HG03565 (cell line): ENCODE measurements around the gene ARPC2.
A peak's percentile ranks its signal among the peaks of the same experiment; 100 is the strongest.

ENCODE experiments used
- ATAC-seq: cut with Tn5 transposase; IDR thresholded peaks from one replicate; pipeline ENCODE4 v1.9.1; 2021; ENCODE audit warnings: mild to moderate bottlenecking, moderate library complexity; ENCODE audit not compliant: unreplicated experiment

ARPC2 gene

DNA sequence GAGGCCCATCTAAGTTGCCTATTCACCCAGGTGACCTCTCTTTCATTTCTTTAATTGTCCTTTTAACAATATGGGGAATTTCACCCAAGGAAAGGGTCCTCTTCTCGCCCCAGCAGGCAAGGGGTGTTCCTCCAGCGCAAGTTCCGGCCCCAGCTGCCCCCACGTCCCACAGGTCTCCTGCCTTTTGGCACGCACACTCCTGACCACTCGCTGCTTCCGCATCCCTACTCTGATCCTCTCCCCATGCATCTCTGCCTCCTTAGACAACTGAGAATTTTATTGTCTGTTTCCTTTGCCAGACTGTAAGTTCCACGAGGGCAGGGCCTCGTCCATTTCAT is 684 bp upstream of the ARPC2 start:
- ATAC-seq: no peak

GRCh38 chr2:218217360-218218267 is 625 bp downstream of the ARPC2 start:
- no peak for ATAC-seq

DNA sequence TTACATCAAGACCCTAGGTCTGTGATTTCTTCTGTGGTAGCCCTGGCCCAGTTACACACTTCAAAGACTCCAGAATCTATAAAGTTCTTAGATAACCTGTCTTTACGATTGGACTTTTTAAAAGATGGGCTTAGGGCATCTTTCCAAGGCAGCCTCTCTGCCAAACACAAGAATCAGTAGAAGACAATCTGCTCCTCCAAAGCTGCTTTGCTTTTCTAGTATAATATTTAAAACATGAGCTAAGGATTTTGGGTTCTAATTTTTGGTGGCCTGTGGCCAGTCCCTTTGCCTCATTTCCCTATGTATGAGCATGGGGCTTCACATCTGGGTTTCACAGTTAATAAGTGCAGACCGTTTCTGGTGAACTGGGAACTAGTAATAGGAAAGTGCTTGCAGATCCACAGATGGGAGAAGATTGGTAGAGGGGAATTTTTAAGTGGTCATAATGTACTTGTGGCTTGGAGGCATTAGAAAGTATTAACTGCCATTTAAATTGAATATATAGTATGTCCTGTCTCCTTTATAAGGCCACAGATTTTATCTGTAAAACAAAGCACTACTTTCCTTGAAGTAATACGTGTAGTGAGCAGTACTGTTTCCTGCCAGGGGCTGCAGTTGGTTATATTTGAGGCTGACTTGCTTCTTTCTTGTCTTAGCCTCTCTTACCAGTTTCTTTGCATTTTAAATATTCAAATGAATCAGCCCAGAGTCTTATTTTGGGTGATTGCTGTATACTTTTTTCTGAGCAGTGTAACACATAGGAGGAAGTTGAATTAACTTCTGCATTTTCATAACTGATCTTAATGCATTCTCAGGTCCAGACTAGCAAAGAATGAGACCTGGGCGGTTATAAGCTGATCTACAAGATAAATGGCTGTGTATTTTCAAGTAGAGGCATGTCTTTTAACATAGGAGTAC is 1.5 kb downstream of the ARPC2 start:
- ATAC-seq: peak; percentile 38

DNA sequence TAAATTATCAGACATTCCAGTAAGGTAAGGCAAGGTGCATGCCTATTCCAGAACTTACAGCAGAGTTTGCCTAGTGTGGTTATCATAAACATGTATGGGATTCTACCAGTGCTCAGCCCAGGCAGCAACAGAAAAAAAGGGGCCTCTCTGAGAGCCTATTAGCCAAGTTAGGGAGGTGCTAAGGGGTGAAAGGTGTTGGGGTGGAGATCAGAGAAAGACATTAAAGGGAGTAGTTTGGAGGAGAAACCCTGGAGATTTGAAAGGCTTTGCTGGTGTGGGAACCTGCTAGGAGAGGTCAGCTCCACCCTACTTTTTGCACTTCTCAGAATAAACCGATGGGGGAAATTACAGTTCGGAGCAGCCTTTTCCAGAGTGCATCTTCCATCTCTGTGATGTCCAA is 2.9 kb downstream of the ARPC2 start:
- no peak for ATAC-seq

DNA sequence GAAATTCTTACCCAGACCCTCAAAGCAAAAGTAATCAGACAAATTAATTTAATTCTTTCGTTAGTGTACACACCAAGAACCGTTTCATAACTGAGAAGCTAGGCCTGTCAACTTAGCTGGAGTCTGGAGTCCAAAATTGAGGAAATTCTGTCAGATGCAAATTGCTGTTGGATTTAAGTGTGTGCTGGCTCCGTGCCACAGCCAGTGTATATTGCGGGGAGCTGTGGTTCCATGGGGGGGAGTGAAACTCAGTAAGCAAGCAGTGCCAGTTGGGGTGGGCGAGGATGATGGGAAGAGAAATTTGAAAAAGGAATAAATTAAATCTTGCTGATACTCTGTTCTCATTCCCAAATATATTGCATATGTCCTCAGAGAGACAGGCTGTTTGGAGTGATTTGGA is 4.0 kb downstream of the ARPC2 start:
- ATAC-seq: no peak

DNA sequence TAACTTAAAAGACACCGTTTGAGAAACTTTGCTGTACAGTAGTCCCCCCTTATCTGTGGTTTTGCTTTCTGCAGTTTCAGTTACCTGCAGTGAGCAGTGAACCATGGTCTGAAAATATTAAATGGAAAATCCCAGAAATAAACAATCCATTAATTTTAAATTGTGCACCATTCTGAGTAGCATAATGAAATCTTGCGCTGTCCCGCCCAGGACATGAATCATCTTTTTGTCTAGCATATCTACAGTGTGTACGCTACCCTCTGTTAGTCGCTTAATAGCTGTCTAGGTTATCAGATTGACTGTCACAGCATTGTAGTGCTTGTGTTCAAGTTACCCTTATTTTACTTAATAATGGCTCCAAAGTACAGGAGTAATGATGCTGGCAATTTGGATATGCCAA is 6.1 kb downstream of the ARPC2 start:
- no peak for ATAC-seq

GRCh38 chr2:218224186-218224585 is 7.2 kb downstream of the ARPC2 start:
- no peak for ATAC-seq

DNA sequence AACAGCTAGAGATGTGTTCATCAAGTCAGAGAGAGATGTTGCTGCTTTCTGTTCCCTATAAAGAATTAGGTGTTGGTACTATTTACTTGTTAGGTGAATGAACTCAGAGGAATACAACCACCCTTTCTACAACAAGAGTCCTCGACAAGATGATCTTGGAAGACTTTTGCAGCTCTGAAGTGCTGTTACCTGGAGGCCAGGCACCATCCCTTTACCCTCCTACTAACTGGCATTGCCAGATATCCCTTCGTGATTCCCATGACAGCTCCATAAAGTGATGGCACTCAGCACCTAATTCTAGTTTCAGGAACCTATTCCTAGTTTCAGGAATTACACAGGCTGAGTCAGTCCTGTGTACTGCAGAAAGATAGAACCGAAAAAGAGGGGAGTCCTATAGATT is 9.9 kb downstream of the ARPC2 start:
- no peak for ATAC-seq

GRCh38 chr2:218228366-218229090 is 11.5 kb downstream of the ARPC2 start:
- ATAC-seq: no peak

GRCh38 chr2:218229239-218229638 is 12.2 kb downstream of the ARPC2 start:
- ATAC-seq: peak; percentile 87

GRCh38 chr2:218229851-218230250 is 12.9 kb downstream of the ARPC2 start:
- ATAC-seq: no peak

DNA sequence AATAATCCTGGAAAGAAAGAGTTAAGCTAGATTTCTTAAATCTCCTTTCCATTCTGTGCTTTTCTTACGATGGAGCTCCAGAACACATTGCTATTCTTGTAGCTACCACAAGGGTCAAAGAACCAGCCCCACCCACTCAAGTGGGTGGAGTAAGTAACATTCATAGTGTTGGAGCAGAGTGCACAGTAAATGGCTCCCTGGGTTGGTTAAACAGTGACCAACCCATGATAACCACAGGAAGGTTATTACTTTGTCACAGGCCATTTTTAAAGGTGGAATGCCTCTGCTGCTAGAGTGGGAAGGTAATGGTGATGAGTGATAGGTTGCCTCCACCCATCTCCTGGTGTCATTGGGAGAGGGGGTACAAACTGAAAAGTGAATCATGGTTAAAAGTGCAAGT is 13.9 kb downstream of the ARPC2 start:
- no peak for ATAC-seq

DNA sequence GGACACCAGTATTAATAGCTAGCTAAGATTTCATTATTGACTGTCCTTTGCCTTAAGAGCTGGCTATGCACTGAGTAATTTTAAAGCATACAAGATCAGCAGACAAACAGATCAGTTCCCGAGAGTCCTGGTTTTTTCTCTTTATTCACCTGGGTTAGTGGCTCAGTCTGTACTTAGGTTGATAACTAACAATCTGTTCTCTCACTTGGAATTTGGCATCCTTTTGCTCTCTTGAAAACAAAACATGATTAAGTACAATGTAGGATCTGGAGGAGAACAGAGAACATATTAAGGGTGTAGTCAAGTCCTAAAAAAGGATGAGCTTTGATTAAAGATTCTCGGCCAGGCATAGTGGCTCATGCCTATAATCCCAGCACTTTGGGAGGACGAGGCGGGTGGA is 16.6 kb downstream of the ARPC2 start:
- ATAC-seq: no peak

GRCh38 chr2:218234521-218234920 is 17.5 kb downstream of the ARPC2 start:
- no peak for ATAC-seq

- no peak for ATAC-seq
These were observed 18.0 kb downstream of the ARPC2 start for GRCh38 chr2:218235017-218235416.

GRCh38 chr2:218236829-218237228 is 19.8 kb downstream of the ARPC2 start:
- ATAC-seq: no peak

- ATAC-seq: no peak
These were observed 21.9 kb downstream of the ARPC2 start for GRCh38 chr2:218238887-218239286.

- no peak for ATAC-seq
These were observed 27.2 kb downstream of the ARPC2 start for GRCh38 chr2:218244204-218244603.

GRCh38 chr2:218244665-218245064 is 27.7 kb downstream of the ARPC2 start:
- no peak for ATAC-seq

DNA sequence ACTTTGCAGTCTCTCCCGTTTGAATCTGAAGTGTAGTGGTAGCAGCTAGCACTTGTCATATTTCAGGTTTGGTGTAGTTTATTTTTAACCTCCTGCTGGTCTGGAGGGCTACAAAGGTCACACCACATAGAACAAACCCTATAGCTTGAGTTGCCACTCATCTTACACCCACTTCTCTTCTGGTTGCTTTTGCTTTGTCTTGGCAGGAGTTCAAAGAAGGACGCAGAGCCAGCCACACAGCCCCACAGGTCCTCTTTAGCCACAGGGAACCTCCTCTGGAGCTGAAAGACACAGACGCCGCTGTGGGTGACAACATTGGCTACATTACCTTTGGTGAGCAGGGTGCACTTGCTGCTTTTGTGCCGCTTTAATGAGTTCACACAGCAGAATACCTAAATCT is 28.2 kb downstream of the ARPC2 start:
- ATAC-seq: no peak

DNA sequence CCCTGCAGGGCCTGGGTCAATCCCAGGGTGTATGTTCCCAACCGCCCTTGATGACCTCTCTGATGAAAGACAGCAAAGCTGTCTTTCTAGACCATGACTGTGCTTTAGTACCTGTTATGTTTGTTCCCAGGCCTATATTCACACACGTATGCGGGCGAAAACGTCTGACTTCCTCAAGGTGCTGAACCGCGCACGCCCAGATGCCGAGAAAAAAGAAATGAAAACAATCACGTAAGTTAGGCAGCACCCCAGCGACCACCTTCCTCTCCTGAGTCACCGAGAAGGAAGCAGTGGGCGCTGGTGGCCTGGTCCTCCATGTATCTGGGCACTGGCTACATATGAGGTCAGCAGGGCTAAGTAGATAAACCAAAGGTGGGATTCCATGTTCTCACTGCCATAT is 32.7 kb downstream of the ARPC2 start:
- ATAC-seq: no peak
